IMR-90 (cell line): ENCODE measurements around the gene COL5A1. TPM values are rescaled to one million over a fixed set of nuclear protein-coding genes. Genes with fewer than 3 reads are reported as not detected.
A peak's percentile ranks its signal among the peaks of the same experiment; 100 is the strongest.

ENCODE experiments used
- ATAC-seq: fragments of 200-7000 bp; cut with Tn5 transposase; 2 replicates; pipeline ENCODE4 v1.9.1; 2020; ENCODE audit warnings: low read depth, mild to moderate bottlenecking, moderate library complexity
- BruUV-seq: library from RNA; stranded (reverse); fragments of 400-500 nt; replicated peaks from 2 replicates; lab custom pipeline; 2021; lab: Mats Ljungman, UMichigan
- CTCF ChIA-PET: fragments of 300-600 bp; formaldehyde crosslinking; extraction: SDS; loops from one replicate; lab custom pipeline; 2021; ENCODE audit warnings: antibody characterized with exemption; lab: Yijun Ruan, JAX
- POLR2A ChIA-PET: fragments of 300-600 bp; sonication (Branson Sonifier 250); formaldehyde crosslinking; loops from one replicate; lab custom pipeline; 2022; ENCODE audit warnings: antibody characterized with exemption; ENCODE audit not compliant: unreplicated experiment; lab: Charles Lee
- DNase-seq: peaks from one replicate; pipeline ENCODE4 v3.0.0; 2013
- H2AFZ ChIP-seq: replicated peaks from 2 replicates; pipeline ENCODE3; 2013; ENCODE audit warnings: low read length, mild to moderate bottlenecking; ENCODE audit not compliant: poor library complexity
- H2AK5ac ChIP-seq: 2 replicates; pipeline ENCODE4 v1.6.1; 2013; ENCODE audit warnings: low read depth, low read length, inconsistent platforms
- H2AK9ac ChIP-seq: replicated peaks from 2 replicates; pipeline ENCODE3; 2013; ENCODE audit warnings: mild to moderate bottlenecking, low read depth, low read length, moderate library complexity; ENCODE audit not compliant: poor library complexity
- H2BK120ac ChIP-seq: 2 replicates; pipeline ENCODE4 v1.6.1; 2013; ENCODE audit warnings: low read depth, low read length, inconsistent platforms
- H2BK15ac ChIP-seq: 3 replicates; pipeline ENCODE4 v1.6.1; 2013; ENCODE audit warnings: low read depth, low read length, inconsistent platforms
- H2BK20ac ChIP-seq: 2 replicates; pipeline ENCODE4 v1.6.1; 2013; ENCODE audit warnings: low read depth, mild to moderate bottlenecking, inconsistent platforms, low read length, moderate library complexity
- H2BK5ac ChIP-seq: 2 replicates; pipeline ENCODE4 v1.6.1; 2013; ENCODE audit warnings: mild to moderate bottlenecking, low read depth, low read length, inconsistent platforms; ENCODE audit not compliant: poor library complexity, severe bottlenecking
- H3K14ac ChIP-seq: replicated peaks from 2 replicates; pipeline ENCODE4 v1.6.1; 2013; ENCODE audit warnings: low read depth, low read length, inconsistent platforms
- H3K18ac ChIP-seq: 2 replicates; pipeline ENCODE4 v1.6.1; 2013; ENCODE audit warnings: low read depth, low read length, control low read depth
- H3K23ac ChIP-seq: 2 replicates; pipeline ENCODE4 v1.6.1; 2013; ENCODE audit warnings: low read depth, low read length, inconsistent platforms
- H3K27ac ChIP-seq: 2 replicates; pipeline ENCODE4 v1.5.1; 2013; ENCODE audit warnings: mild to moderate bottlenecking, control low read depth, low read length; ENCODE audit not compliant: insufficient read depth
- H3K27me3 ChIP-seq: 2 replicates; pipeline ENCODE4 v1.6.1; 2013; ENCODE audit warnings: low read length; ENCODE audit not compliant: control insufficient read depth, insufficient read depth
- H3K36me3 ChIP-seq: 2 replicates; pipeline ENCODE4 v1.6.1; 2013; ENCODE audit warnings: low read length, mixed read lengths; ENCODE audit not compliant: control insufficient read depth, insufficient read depth
- H3K4ac ChIP-seq: 2 replicates; pipeline ENCODE4 v1.6.1; 2013; ENCODE audit warnings: low read depth, low read length, inconsistent platforms
- H3K4me1 ChIP-seq: 2 replicates; pipeline ENCODE4 v1.6.1; 2013; ENCODE audit warnings: low read length, mixed read lengths; ENCODE audit not compliant: control insufficient read depth, insufficient read depth
- H3K4me2 ChIP-seq: 2 replicates; pipeline ENCODE4 v1.6.1; 2013; ENCODE audit warnings: low read depth, mild to moderate bottlenecking, control low read depth, low read length, moderate library complexity
- H3K4me3 ChIP-seq: 2 replicates; pipeline ENCODE4 v1.5.1; 2013; ENCODE audit warnings: low read depth, mild to moderate bottlenecking, control low read depth, low read length, moderate library complexity; ENCODE audit not compliant: insufficient read depth
- H3K56ac ChIP-seq: 2 replicates; pipeline ENCODE4 v1.6.1; 2013; ENCODE audit warnings: low read length, inconsistent platforms; ENCODE audit not compliant: insufficient read depth; ENCODE audit errors: extremely low read depth
- H3K79me1 ChIP-seq, 2 experiments: 2 replicates each; pipeline ENCODE4 v1.6.1; 2013; ENCODE audit warnings: low read length in 2 of 2, inconsistent platforms in 1 of 2, low read depth in 1 of 2
- H3K9ac ChIP-seq: 2 replicates; pipeline ENCODE4 v1.6.1; 2013; ENCODE audit warnings: low read depth, low read length, control low read depth
- H3K9me1 ChIP-seq: 2 replicates; pipeline ENCODE4 v1.6.1; 2013; ENCODE audit warnings: low read length, inconsistent platforms; ENCODE audit not compliant: insufficient read depth
- H3K9me3 ChIP-seq: 2 replicates; pipeline ENCODE4 v1.6.1; 2013; ENCODE audit warnings: low read length; ENCODE audit not compliant: control insufficient read depth, insufficient read depth
- H4K20me1 ChIP-seq: 2 replicates; pipeline ENCODE4 v1.6.1; 2013; ENCODE audit warnings: low read length, inconsistent platforms; ENCODE audit not compliant: insufficient read depth
- H4K5ac ChIP-seq: 2 replicates; pipeline ENCODE4 v1.6.1; 2013; ENCODE audit warnings: mild to moderate bottlenecking, low read depth, low read length, control low read depth
- H4K8ac ChIP-seq, 2 experiments: 2 replicates each; pipeline ENCODE4 v1.6.1; 2013; ENCODE audit warnings: low read depth in 2 of 2, low read length in 2 of 2, control low read depth in 1 of 2, inconsistent platforms in 1 of 2
- H4K91ac ChIP-seq: 2 replicates; pipeline ENCODE4 v1.6.1; 2013; ENCODE audit warnings: low read depth, low read length, inconsistent platforms; ENCODE audit not compliant: insufficient read depth
- BHLHE40 ChIP-seq: fragments of 150-350 bp; IDR thresholded peaks from 2 replicates; pipeline ENCODE4 v1.6.1; 2016; ENCODE audit warnings: mild to moderate bottlenecking, low read depth, low read length
- CHD1 ChIP-seq: IDR thresholded peaks from 2 replicates; pipeline ENCODE4 v1.6.1; 2012; ENCODE audit warnings: low read depth, low read length, improper control_type of control experiment
- FOS ChIP-seq: fragments of 150-350 bp; IDR thresholded peaks from 2 replicates; pipeline ENCODE4 v1.6.1; 2016; ENCODE audit warnings: low read depth, low read length
- MAFK ChIP-seq: IDR thresholded peaks from 2 replicates; pipeline ENCODE4 v1.6.1; 2012; ENCODE audit warnings: low read depth, low read length, improper control_type of control experiment
- MAZ ChIP-seq: IDR thresholded peaks from 2 replicates; pipeline ENCODE4 v1.6.1; 2012; ENCODE audit warnings: low read depth, mild to moderate bottlenecking, low read length, improper control_type of control experiment, moderate library complexity, borderline replicate concordance
- MXI1 ChIP-seq: IDR thresholded peaks from 2 replicates; pipeline ENCODE4 v1.6.1; 2012; ENCODE audit warnings: low read depth, mild to moderate bottlenecking, low read length, moderate library complexity, borderline replicate concordance
- NFE2L2 ChIP-seq: fragments of 150-350 bp; IDR thresholded peaks from 2 replicates; pipeline ENCODE4 v1.6.1; 2016; ENCODE audit warnings: low read depth, mild to moderate bottlenecking, low read length
- POLR2A ChIP-seq: IDR thresholded peaks from 2 replicates; pipeline ENCODE4 v1.6.1; 2012; ENCODE audit warnings: mild to moderate bottlenecking, low read depth, low read length
- RAD21 ChIP-seq: IDR thresholded peaks from 2 replicates; pipeline ENCODE4 v1.6.1; 2012; ENCODE audit warnings: low read length, improper control_type of control experiment
- RCOR1 ChIP-seq: IDR thresholded peaks from 2 replicates; pipeline ENCODE4 v1.6.1; 2012; ENCODE audit warnings: mild to moderate bottlenecking, low read length, improper control_type of control experiment; ENCODE audit not compliant: insufficient replicate concordance
- RFX5 ChIP-seq: IDR thresholded peaks from 2 replicates; pipeline ENCODE4 v1.8.0; 2012; ENCODE audit warnings: low read depth, mild to moderate bottlenecking, low read length, moderate library complexity
- SMC3 ChIP-seq: fragments of 150-350 bp; IDR thresholded peaks from 2 replicates; pipeline ENCODE4 v1.6.1; 2016; ENCODE audit warnings: low read depth, mild to moderate bottlenecking, antibody characterized with exemption, low read length, moderate library complexity
- WGBS, 2 experiments: methylation state at CpG; one replicate each; pipeline versions ENCODE4 v1.1.5 to v1.1.7; 2013; ENCODE audit warnings: missing lambda C conversion rate in 2 of 2; ENCODE audit not compliant: insufficient read length in 1 of 2; ENCODE audit errors: extremely low coverage in 2 of 2; 5-methylcytosine and 5-hydroxymethylcytosine counted together
- dilution Hi-C: fragments of 300-500 bp; cut with HindIII; formaldehyde crosslinking; loops from one replicate; pipeline ENCODE4 v1.14.3; 2018; ENCODE audit warnings: low sequenced_read_pairs; ENCODE audit not compliant: unreplicated experiment
- in situ Hi-C: fragments of 300-500 bp; cut with MboI; formaldehyde crosslinking; loops from 3 replicates; pipeline ENCODE4 v1.14.3; 2019; ENCODE audit warnings: low sequenced_read_pairs, inconsistent platforms, mixed read lengths
- intact Hi-C: fragments of 100-400 bp; cut with micrococcal nuclease; formaldehyde crosslinking; loops from 2 replicates; pipeline ENCODE4 v1.10.0; 2022
- polyA plus RNA-seq, 3 experiments: library from polyadenylated mRNA; depleted of rRNA; stranded (reverse); fragments of >200 nt; gene quantifications; 2 replicates each; pipeline ENCODE4 v1.2.3, GENCODE V29; 2012; ENCODE audit warnings: low replicate concordance in 1 of 3
- total RNA-seq: library from RNA; depleted of rRNA; stranded (reverse); fragments of >200 nt; gene quantifications from 2 replicates; pipeline ENCODE4 v1.2.3, GENCODE V29; 2012
- TF ChIP-seq, protein P1 (sequence below): fragments of 150-350 bp; IDR thresholded peaks from 2 replicates; pipeline ENCODE4 v1.6.1; 2017; ENCODE audit warnings: mild to moderate bottlenecking, antibody characterized with exemption, low read length, low read depth
- TF ChIP-seq, protein P2 (sequence below): fragments of 150-350 bp; IDR thresholded peaks from 2 replicates; pipeline ENCODE4 v1.6.1; 2016; ENCODE audit warnings: low read depth, mild to moderate bottlenecking, low read length, moderate library complexity, borderline replicate concordance
- TF ChIP-seq, protein P3 (sequence below): conservative IDR thresholded peaks from 2 replicates; pipeline ENCODE4 v1.5.1; 2012; ENCODE audit warnings: mild to moderate bottlenecking, low read depth, low read length, improper control_type of control experiment

Gene COL5A1
- total and polyA plus RNA-seq, 2 of the 4 experiments (the other 2 are of a cell fraction): 19.2 to 173 TPM

DNA sequence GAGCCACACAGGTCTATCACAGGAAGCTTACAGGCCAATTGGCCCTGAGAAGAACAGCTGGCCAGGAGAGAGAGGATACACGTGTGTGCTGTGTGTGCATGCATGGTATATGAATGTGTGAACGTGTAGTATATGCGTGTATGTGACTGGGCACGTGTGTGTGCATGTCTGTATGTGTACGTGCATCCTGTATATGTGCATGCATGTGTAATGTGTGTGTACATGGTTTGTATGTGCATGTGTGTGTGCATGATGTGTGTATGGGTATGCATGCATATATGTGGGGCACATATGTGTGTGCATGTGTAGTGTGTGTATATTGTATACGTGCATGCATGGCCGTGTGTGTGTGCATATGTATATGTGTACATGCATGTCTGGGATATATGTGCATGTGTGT is 182.0 kb downstream of the COL5A1 start:
- ATAC-seq: no peak
- Histone ChIP-seq H3K18ac (no peak overlapping the region), H3K4me1 (no peaks in the 10 kb centered on the region), H3K4me2 (no peak overlapping the region), H2AFZ (no peak overlapping the region), H4K91ac (no peak overlapping the region), H4K5ac (no peak overlapping the region), H3K14ac (no peak overlapping the region), H3K56ac (no peak overlapping the region), H3K27me3 (no peaks in the 10 kb centered on the region), H3K27ac (no peak overlapping the region), H2AK5ac (peak overlapping the region; percentile 75; the same call in 1 of the 2 replicates), H3K9me3 (no peaks in the 10 kb centered on the region), H2AK9ac (no peak overlapping the region), H2BK5ac (peak overlapping the region; percentile 33), H4K20me1 (peaks cover 31% of the 10 kb centered on the region), H3K79me1 (peaks cover 4 to 76% of the 10 kb centered on the region in 2 experiments), H4K8ac (no peak overlapping the region), H3K9ac (no peak overlapping the region), H3K23ac (no peak overlapping the region), H3K36me3 (peaks cover 94% of the 10 kb centered on the region), H3K4ac (no peak overlapping the region), H2BK20ac (no peak overlapping the region), H3K4me3 (no peak overlapping the region), H3K9me1 (peaks cover 13% of the 10 kb centered on the region), H2BK15ac (no peak overlapping the region), H2BK120ac (no peak overlapping the region)
- ChIA-PET CTCF (no interaction called here), POLR2A (no interaction called here)
- DNase-seq: no peak
- BruUV-seq: no TSS peak
- in situ Hi-C loops: no loop called here
- TF ChIP-seq FOS: no peak
- no peak for TF ChIP-seq MAFK
- TF ChIP-seq CHD1: no peak
- TF ChIP-seq, protein P1, sequence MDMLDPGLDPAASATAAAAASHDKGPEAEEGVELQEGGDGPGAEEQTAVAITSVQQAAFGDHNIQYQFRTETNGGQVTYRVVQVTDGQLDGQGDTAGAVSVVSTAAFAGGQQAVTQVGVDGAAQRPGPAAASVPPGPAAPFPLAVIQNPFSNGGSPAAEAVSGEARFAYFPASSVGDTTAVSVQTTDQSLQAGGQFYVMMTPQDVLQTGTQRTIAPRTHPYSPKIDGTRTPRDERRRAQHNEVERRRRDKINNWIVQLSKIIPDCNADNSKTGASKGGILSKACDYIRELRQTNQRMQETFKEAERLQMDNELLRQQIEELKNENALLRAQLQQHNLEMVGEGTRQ: no peak
- no peak for TF ChIP-seq MXI1
- TF ChIP-seq, protein P2, sequence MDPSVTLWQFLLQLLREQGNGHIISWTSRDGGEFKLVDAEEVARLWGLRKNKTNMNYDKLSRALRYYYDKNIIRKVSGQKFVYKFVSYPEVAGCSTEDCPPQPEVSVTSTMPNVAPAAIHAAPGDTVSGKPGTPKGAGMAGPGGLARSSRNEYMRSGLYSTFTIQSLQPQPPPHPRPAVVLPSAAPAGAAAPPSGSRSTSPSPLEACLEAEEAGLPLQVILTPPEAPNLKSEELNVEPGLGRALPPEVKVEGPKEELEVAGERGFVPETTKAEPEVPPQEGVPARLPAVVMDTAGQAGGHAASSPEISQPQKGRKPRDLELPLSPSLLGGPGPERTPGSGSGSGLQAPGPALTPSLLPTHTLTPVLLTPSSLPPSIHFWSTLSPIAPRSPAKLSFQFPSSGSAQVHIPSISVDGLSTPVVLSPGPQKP: no peak
- no peak for TF ChIP-seq BHLHE40
- TF ChIP-seq, protein P3, sequence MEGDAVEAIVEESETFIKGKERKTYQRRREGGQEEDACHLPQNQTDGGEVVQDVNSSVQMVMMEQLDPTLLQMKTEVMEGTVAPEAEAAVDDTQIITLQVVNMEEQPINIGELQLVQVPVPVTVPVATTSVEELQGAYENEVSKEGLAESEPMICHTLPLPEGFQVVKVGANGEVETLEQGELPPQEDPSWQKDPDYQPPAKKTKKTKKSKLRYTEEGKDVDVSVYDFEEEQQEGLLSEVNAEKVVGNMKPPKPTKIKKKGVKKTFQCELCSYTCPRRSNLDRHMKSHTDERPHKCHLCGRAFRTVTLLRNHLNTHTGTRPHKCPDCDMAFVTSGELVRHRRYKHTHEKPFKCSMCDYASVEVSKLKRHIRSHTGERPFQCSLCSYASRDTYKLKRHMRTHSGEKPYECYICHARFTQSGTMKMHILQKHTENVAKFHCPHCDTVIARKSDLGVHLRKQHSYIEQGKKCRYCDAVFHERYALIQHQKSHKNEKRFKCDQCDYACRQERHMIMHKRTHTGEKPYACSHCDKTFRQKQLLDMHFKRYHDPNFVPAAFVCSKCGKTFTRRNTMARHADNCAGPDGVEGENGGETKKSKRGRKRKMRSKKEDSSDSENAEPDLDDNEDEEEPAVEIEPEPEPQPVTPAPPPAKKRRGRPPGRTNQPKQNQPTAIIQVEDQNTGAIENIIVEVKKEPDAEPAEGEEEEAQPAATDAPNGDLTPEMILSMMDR: no peak
- TF ChIP-seq RCOR1: no peak
- TF ChIP-seq RAD21: no peak
- TF ChIP-seq NFE2L2: no peak
- TF ChIP-seq SMC3: no peak
- TF ChIP-seq MAZ: no peak
- no peak for TF ChIP-seq RFX5
- TF ChIP-seq POLR2A: no peak
- WGBS, 2 experiments: 98% methylated on average over 7 of the region's 7 CpGs; no CpG with 5 or more reads in 1 of the 2 experiments
- intact Hi-C loops: no loop called here
- dilution Hi-C loops: no loop called here
